NK-92 (cell line): ENCODE results near the gene OR4D5.

Source experiments
- DNase-seq: peaks from one replicate; lab custom pipeline; 2025; ENCODE audit not compliant: unreplicated experiment; lab: John Stamatoyannopoulos, UW

OR4D5 gene

DNA sequence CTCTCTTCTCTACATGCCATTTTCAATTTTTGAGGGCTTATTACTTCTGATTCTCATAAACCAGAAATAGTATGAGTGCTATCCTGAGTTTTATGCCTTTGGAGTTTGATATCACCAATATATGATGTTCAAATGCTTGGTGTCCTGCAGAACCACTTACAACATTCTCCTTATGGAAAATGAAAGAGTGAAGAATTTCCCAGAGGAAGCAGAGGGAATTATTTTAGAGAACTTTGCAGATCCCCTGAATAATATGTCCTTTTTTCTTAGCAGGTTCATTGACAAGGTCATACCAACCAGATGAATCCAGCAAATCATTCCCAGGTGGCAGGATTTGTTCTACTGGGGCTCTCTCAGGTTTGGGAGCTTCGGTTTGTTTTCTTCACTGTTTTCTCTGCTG lies at the start of gene OR4D5:
Gene OR4D5 (plus strand): TSS at position 301 of the 400 bp plus-strand sequence. CDS start 0 bp downstream, at position 301.
- DNase-seq = no peak

DNA sequence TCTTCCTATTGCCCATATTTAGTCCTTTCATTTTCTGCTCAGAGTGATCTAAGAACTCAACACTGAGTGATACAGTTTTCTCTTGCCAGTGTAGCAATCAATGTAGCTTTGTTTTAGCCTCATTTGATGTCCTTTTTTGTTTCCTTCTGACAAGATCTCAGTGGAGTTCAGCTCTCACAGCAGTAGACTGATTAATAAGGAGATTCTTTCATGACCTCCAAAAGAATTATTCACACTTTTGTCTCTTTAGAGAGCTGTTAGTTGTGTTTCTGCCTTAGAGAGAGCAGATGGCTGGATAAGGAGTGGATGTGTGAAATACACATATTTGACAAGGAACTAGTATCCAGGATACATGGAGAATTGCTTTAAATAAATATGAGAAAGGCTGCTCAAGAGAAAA lies 47.4 kb upstream of the OR4D5 start:
- no peak for DNase-seq

DNA sequence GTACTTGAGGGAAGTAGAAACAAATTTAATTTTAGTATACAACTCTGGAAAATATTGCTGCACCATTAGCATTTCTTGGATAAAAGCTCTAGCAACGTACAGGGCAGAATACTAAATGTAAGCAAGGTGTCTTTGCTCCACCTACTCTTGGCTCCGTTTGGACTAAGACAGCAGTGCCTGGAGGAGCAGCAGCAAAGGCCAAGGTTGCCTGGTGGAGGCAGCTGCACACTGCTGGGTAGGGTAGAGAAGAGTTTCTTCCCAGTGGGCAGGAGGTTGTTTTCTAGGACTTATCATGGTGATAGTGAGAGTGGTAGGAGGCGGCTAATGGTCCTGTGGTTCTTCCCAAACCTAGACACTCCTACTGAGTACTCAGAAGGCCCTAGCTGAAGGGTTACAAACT lies 39.6 kb upstream of the OR4D5 start:
- no peak for DNase-seq

DNA sequence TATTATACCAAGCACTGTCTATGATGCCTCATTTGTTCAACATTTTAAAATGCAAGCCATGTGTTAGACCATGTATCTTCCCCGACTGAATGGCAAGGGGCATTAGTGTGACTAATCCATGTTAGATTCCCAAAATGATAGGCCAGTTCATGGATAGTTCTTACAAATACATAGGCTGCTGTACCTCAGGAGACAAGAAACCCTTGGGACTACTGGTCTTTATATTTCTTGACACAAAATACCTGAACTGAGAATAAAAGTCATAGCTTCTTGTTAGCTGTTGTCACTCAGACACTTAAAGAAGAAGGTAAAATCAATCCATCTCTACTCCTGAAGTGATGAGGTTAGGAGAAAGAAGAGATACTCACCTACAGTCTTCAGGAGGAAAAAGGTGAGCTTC lies 37.5 kb upstream of the OR4D5 start, which contains the start of gene OR8D4:
Gene OR8D4 (plus strand): TSS at position 301 of the 400 bp plus-strand sequence. CDS start 4,265 bp downstream, outside the sequence.
- DNase-seq = no peak

- DNase-seq = no peak
These were observed 35.5 kb upstream of the OR4D5 start for GRCh38 chr11:123903932-123904331.

- DNase-seq = no peak
These were observed 34.5 kb upstream of the OR4D5 start for GRCh38 chr11:123904932-123905331.

- no peak for DNase-seq
These were observed 33.6 kb upstream of the OR4D5 start for GRCh38 chr11:123905826-123906225.

DNA sequence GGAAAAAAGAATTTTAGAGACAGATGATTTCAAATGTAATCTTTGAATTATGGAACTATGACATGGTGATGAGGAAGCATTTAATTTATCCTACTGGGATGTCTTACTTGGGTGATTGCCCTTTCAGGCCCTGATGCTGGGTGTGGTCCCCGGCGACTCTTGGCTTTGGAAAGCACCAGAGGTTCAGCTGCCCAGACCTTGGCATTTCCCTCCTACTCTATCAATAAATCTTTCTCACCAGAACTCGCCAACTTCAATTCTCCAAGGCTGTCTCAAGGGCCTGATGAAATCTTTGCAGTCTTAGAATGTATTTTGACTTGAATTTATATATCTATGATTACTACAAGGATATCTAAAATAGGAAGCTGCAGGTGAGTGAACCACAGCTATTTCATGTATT lies 18.5 kb upstream of the OR4D5 start:
- no peak for DNase-seq

- no peak for DNase-seq
These were observed 15.4 kb upstream of the OR4D5 start for GRCh38 chr11:123924027-123924426.

DNA sequence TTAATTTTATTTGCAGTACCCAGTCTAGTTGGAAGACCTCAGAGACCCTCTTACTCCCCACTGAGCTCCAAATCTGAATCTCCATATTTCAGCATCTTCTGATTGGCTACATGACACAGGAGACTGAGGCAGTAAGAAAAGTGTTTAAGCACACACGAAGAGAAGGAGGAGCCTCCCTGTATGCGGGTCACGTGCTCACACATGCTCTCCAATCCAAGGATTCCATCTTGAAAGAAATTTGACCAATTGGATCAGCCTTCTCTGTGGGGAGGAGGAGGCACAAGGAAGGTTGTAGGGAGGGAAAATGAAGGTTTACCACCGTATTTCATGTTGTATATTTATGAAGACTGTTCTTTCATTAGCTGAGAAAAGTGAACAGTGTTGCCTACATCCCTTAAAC lies 3.0 kb downstream of the OR4D5 start:
- DNase-seq = no peak

- DNase-seq = no peak
These were observed 4.3 kb downstream of the OR4D5 start, which contains the start of gene OR6T1 for GRCh38 chr11:123943738-123944137. Gene OR6T1 (minus strand): TSS chr11:123943838. CDS start chr11:123943838, 0 bp downstream.

- no peak for DNase-seq
These were observed 5.7 kb downstream of the OR4D5 start for GRCh38 chr11:123945132-123945531.

DNA sequence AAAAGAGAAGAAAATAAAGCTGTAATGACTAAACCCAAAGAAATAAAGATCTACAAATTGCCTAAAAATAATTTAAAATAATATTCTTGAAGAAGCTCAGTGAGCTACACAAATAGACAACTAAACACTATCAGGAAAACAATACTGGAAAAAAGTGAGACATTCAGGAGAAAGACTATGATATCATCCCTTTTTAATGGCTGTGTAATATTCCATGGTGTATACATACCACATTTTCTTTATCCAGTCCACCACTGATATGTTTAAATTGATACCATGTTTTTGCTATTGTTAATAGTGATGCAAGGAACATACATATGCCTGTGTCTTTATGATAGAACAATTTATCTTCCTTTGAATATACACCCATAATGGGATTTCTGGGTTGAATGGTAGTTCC lies 17.3 kb downstream of the OR4D5 start:
- no peak for DNase-seq

GRCh38 chr11:123973816-123974215 lies 34.4 kb downstream of the OR4D5 start:
- no peak for DNase-seq

DNA sequence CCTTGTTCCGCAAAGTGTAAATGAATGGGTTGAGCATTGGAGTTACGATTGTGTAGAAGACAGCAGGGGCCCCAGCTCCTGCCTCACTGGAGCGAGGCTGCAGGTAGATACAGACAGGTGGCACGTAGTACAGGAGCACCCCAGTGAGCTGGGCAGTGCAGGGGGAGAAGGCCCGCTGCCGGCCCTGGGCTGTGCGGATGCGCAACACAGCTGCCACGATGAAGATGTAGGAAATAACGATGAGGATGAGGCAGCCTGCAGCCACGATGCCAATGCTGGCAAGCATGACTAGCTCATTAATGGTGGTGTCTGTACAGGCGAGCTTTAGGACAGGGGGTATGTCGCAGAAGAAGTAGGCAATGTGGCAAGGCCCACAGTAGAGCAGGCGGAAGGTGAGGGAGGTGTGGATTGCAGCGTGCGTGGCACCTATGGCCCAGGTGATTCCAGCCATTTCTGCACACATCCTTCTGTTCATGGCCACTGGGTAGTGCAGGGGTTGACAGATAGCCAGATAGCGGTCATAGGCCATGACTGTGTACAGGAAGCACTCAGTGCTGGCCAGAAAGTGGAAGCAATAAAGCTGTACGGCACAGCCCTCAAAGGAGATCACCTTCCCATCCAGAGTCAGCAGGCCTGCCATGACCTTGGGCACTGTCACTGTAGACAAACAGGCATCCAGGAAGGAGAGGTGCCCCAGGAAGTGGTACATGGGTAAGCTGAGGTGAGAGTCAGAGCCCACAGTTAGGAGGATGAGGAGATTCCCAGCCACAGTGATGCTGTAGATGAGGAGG lies 37.5 kb downstream of the OR4D5 start:
- DNase-seq = no peak

DNA sequence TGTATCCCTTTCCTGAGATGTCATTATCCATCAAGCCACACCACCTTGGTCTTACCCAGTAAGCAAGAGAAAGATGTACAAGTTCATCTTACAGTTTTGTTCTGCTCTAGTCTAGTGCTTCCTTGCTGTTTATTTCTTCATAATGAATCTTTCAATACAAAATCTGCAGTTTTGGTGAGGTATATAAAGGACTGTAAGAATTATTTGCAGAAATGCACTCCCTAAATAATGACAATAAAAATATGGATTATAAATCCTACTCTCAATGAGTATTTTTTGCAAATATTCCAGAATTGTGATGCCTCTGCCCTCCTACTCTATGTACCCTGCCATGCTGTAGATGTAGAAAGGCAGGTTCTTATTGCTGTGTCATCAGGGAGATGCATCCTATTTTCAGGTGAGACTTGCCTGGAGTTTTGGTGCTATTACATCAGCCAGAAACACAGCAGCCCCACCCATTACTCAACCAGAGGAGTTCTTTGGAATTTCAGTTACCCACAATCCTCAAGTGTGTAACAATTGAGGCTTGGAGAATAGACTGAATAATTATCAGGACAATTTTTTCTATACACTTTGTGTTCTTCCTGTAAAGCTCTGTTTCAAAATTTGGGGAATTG lies 38.4 kb downstream of the OR4D5 start, which contains the start of gene OR10S1:
Gene OR10S1 (minus strand): TSS at position 51 of the 617 bp plus-strand sequence. CDS start 117 bp downstream, outside the sequence.
- DNase-seq = no peak

DNA sequence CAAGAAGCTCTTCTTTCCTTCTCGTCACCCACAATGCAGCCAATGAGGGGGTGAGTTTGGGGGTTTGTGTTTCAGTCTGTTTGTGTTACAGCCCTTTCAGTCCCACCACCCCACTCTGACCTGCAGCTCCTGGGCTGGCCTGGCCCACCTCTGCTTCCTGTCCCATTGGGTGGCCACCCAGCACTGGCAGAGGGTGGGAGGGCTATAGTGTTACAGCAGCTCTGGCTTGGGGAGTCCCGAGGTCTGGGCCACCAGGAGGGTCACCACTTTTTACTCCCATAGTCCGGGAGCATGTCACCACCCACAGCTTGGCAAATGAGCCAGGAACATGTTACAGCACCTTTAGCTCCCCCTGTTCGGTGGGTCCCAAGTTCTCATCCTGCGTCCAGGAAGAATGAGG lies 39.9 kb downstream of the OR4D5 start:
- DNase-seq = no peak
